Loucy (cell line): ENCODE data around the gene PTPRH.
A peak's percentile ranks its signal among the peaks of the same experiment; 100 is the strongest.
"Not testable (repeated sequence)": the region's sequence is repeated elsewhere in the genome, so short reads cannot be mapped to it uniquely, and the experiment has no call there.

Source experiments
- H2AFZ ChIP-seq: fragments of 200-600 bp; sonication (generic); 2 replicates; pipeline ENCODE4 v1.6.0; 2016; ENCODE audit warnings: antibody characterized with exemption, mild to moderate bottlenecking, low read length, moderate library complexity
- H3F3A ChIP-seq: fragments of 200-600 bp; 2 replicates; pipeline ENCODE4 v1.6.0; 2016; ENCODE audit warnings: antibody characterized with exemption, low read depth, mild to moderate bottlenecking
- H3K27me3 ChIP-seq: fragments of 200-600 bp; sonication (generic); 2 replicates; pipeline ENCODE4 v1.6.1; 2014; ENCODE audit warnings: low read length, mild to moderate bottlenecking; ENCODE audit not compliant: insufficient read depth, poor library complexity, severe bottlenecking
- H3K36me3 ChIP-seq: fragments of 200-600 bp; sonication (generic); 2 replicates; pipeline ENCODE4 v1.6.1; 2016; ENCODE audit warnings: low read length; ENCODE audit not compliant: insufficient read depth
- H3K4me1 ChIP-seq: fragments of 200-600 bp; sonication (generic); 2 replicates; pipeline ENCODE4 v1.5.1; 2014; ENCODE audit warnings: low read length, mild to moderate bottlenecking; ENCODE audit not compliant: insufficient read depth, poor library complexity, severe bottlenecking
- H3K4me2 ChIP-seq: fragments of 200-600 bp; sonication (generic); 2 replicates; pipeline ENCODE4 v1.6.0; 2014; ENCODE audit warnings: antibody characterized with exemption, low read length, low read depth, mild to moderate bottlenecking; ENCODE audit not compliant: poor library complexity, severe bottlenecking
- H3K4me3 ChIP-seq: fragments of 200-600 bp; sonication (generic); 2 replicates; pipeline ENCODE4 v1.5.1; 2014; ENCODE audit warnings: low read length, mild to moderate bottlenecking, mixed read lengths; ENCODE audit not compliant: poor library complexity, severe bottlenecking
- H3K79me2 ChIP-seq: fragments of 200-600 bp; sonication (generic); 2 replicates; pipeline ENCODE4 v1.6.1; 2014; ENCODE audit warnings: low read length; ENCODE audit not compliant: insufficient read depth
- H3K9ac ChIP-seq: fragments of 200-600 bp; sonication (generic); 2 replicates; pipeline ENCODE4 v1.6.0; 2014; ENCODE audit warnings: mild to moderate bottlenecking, low read depth, low read length, moderate library complexity; ENCODE audit not compliant: poor library complexity, severe bottlenecking
- H3K9me2 ChIP-seq: fragments of 200-600 bp; sonication (generic); replicated peaks from 2 replicates; pipeline ENCODE4 v1.6.1; 2016; ENCODE audit warnings: low read depth, low read length, mixed read lengths
- H3K9me3 ChIP-seq: fragments of 200-600 bp; sonication (generic); 2 replicates; pipeline ENCODE4 v1.6.1; 2014; ENCODE audit warnings: mild to moderate bottlenecking, antibody characterized with exemption, low read length, low read depth; ENCODE audit not compliant: insufficient read depth
- H4K20me1 ChIP-seq: fragments of 200-600 bp; sonication (generic); 2 replicates; pipeline ENCODE4 v1.6.0; 2014; ENCODE audit warnings: antibody characterized with exemption, low read length, mild to moderate bottlenecking; ENCODE audit not compliant: insufficient read depth, poor library complexity, severe bottlenecking
- EZH2phosphoT487 ChIP-seq: fragments of 200-600 bp; IDR thresholded peaks from 2 replicates; pipeline ENCODE4 v1.6.1; 2018; ENCODE audit warnings: antibody characterized with exemption, mild to moderate bottlenecking, moderate library complexity, borderline replicate concordance
- TF ChIP-seq, protein P1 (sequence below): fragments of 200-600 bp; sonication (generic); conservative IDR thresholded peaks from 2 replicates; pipeline ENCODE4 v1.5.1; 2014; ENCODE audit warnings: mild to moderate bottlenecking, antibody characterized with exemption, low read length

PTPRH gene

DNA sequence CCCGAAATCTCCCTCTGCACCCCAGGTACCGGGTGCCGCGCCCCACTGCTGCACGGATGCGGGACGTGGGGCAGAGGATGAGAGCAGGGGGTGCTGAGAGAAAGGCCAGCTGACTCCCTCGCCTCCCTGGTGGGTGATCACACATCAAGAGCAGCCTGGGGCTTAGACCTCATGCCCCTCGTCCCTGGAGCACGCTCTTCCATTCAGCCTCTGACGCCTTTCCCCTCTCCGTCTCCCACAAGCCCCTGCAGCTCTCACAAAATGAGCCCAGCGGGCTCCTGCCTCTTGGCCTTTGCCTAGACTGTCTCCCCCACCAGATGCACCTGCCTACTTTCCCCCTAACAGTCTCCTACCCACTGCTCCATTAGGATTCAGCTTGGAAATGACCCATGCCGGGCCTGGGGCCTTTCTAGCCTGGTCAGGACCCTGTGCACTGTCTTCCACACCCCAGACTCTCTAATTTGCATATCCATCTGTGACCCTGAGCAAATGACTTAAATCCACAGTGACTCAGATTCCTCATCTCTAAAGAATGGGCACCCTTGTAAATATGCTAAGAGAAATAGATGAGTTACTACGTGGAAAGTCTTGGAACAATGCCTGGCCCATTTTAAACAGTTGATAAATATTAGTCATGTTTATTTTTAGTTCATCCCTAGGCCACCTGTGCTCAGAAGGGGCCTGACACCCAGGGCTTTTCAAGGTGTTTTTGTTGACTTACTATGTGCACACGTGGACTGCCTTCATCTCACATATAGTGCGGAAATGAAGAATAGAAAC, 582 bp upstream of the PTPRH start:
- Histone ChIP-seq H3F3A (no peaks in the 10 kb centered on the region), H3K4me1 (peaks cover 2% of the 10 kb centered on the region), H4K20me1 (no peaks in the 10 kb centered on the region), H2AFZ (no peak overlapping the region), H3K79me2 (no peaks in the 10 kb centered on the region), H3K36me3 (no peaks in the 10 kb centered on the region), H3K4me2 (no peak overlapping the region), H3K4me3 (no peak overlapping the region), H3K9me3 (no peaks in the 10 kb centered on the region; the same call in 1 of the 2 replicates), H3K27me3 (no peaks in the 10 kb centered on the region), H3K9ac (no peak overlapping the region), H3K9me2 (no peaks in the 10 kb centered on the region)
- TF ChIP-seq, protein P1, sequence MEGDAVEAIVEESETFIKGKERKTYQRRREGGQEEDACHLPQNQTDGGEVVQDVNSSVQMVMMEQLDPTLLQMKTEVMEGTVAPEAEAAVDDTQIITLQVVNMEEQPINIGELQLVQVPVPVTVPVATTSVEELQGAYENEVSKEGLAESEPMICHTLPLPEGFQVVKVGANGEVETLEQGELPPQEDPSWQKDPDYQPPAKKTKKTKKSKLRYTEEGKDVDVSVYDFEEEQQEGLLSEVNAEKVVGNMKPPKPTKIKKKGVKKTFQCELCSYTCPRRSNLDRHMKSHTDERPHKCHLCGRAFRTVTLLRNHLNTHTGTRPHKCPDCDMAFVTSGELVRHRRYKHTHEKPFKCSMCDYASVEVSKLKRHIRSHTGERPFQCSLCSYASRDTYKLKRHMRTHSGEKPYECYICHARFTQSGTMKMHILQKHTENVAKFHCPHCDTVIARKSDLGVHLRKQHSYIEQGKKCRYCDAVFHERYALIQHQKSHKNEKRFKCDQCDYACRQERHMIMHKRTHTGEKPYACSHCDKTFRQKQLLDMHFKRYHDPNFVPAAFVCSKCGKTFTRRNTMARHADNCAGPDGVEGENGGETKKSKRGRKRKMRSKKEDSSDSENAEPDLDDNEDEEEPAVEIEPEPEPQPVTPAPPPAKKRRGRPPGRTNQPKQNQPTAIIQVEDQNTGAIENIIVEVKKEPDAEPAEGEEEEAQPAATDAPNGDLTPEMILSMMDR = no peak
- no peak for TF ChIP-seq EZH2phosphoT487

DNA sequence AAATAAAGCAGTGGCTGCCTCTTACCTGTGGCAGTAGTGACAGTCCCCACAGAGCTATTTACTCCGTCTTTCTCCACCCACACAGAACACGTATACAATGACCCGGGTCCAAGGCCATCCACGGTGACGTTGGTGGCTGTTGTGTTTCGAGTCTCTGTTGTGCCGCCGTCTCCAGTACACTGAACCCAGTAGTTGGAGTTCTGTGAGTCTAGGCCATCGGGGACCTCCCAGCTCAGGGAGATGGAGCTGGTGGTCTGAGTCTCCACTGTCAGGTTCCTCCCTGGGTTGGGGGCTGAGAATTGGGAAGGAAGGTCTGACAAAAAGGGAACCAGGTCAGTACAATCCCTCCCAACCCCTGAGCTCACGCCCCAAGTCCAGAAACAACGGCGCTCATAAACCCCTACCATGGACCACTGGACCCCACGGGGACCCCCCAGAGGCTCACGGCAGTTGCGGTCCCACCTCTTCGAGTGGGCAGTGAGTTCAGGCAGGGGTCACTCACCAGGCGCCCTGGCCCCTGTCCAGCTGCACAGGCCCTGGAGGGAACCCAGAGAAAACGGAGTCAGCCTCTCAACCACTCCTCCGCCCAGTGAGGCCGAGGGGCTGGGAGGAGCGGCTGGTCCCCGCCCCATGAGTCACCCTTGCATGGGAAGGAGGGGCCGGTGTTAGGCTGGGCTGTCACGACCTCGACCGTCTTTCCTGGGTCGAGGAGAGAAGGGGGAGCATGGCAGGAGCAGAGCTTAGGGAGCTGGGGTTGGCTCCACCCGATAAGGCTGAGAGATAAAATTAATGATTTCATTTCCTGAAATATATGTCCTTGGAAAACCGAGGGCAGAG, 2.4 kb downstream of the PTPRH start:
- Histone ChIP-seq H3K4me2 (peak overlapping the region; percentile 54), H3K4me3 (peak overlapping the region; percentile 43), H3K36me3 (no peaks in the 10 kb centered on the region), H3K9ac (no peak overlapping the region), H3K9me3 (no peaks in the 10 kb centered on the region), H3F3A (no peaks in the 10 kb centered on the region), H2AFZ (no peak overlapping the region), H3K27me3 (no peaks in the 10 kb centered on the region), H3K79me2 (no peaks in the 10 kb centered on the region), H3K4me1 (peaks cover 2% of the 10 kb centered on the region), H4K20me1 (no peaks in the 10 kb centered on the region), H3K9me2 (no peaks in the 10 kb centered on the region)
- TF ChIP-seq, protein P1 = no peak
- TF ChIP-seq EZH2phosphoT487 = no peak

DNA sequence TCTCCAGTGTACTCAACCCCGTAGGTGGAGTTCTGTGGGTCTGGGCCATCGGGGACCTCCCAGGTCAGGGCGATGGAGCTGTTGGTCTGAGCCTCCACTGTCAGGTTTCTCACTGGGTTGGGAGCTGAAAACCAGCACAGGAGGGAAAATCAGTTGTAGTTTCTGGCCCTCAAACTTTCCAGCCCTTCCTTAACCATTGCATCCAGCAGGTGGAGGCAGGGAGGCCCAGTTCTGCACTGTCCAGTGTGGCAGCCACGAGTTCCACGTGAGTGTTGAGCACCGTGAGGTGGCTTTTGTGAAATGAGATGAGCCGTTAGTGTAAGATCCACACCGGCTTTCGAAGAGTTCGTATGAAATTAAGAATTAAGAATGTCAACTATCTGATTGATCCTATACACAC, 7.1 kb downstream of the PTPRH start:
- H3K9me2 ChIP-seq, H3K9me3 ChIP-seq, H3K9ac ChIP-seq, H3K79me2 ChIP-seq, H3K27me3 ChIP-seq, H3K4me2 ChIP-seq, H3K36me3 ChIP-seq, H3F3A ChIP-seq, H3K4me1 ChIP-seq, H4K20me1 ChIP-seq, H2AFZ ChIP-seq, H3K4me3 ChIP-seq: not testable (repeated sequence)
- TF ChIP-seq, protein P1 = peak; percentile 32; the same call in 1 of the 2 replicates
